ENCODE results near the gene GLRX.

The GLRX gene

GRCh38 chr5:95773335-95774059, 49.0 kb downstream of the GLRX start:
- DNase-seq = no peak

- DNase-seq = no peak
Observed at GRCh38 chr5:95771892-95772291, 50.6 kb downstream of the GLRX start.

GRCh38 chr5:95770830-95771708, 51.5 kb downstream of the GLRX start:
- DNase-seq = no peak

- no peak for DNase-seq
Observed at GRCh38 chr5:95768731-95769130, 53.8 kb downstream of the GLRX start.

- no peak for DNase-seq
Observed at GRCh38 chr5:95763941-95764340, 58.6 kb downstream of the GLRX start.

Data from effector CD4-positive, alpha-beta T cell (primary cell).